DMS53 treated with DMSO at 0.1 percent for 48 hours (cell line): Measurements from ENCODE around the gene PRAMEF27.
"Not testable (repeated sequence)": the region's sequence is repeated elsewhere in the genome, so short reads cannot be mapped to it uniquely, and the experiment has no call there.

Source experiments
- DNase-seq: peaks from one replicate; lab custom pipeline; 2025; ENCODE audit not compliant: unreplicated experiment; lab: John Stamatoyannopoulos, UW

The PRAMEF27 gene

DNA sequence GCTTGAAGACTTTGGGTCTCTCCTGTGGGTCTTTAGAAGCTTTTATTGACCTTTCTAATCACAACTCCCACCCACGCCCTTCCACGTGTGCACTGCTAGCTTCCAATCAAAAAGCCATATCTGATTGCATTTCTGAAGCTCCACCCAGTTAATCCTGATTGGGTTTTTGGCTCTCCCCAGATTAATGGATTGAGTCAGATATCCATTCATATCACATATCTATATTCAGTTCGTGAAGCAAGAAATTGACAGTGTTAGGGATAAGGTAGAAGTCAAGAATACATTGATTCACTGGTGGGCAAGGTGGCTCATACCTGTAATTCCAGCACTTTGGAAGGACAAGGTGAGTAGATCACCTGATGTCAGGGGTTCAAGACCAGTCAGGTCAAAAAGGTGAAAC, at the start of gene PRAMEF27:
PRAMEF27 (minus strand) TSS at position 101 of the 400 bp plus-strand sequence. CDS start 2,916 bp downstream, outside the sequence.
- not testable (repeated sequence) for DNase-seq

DNA sequence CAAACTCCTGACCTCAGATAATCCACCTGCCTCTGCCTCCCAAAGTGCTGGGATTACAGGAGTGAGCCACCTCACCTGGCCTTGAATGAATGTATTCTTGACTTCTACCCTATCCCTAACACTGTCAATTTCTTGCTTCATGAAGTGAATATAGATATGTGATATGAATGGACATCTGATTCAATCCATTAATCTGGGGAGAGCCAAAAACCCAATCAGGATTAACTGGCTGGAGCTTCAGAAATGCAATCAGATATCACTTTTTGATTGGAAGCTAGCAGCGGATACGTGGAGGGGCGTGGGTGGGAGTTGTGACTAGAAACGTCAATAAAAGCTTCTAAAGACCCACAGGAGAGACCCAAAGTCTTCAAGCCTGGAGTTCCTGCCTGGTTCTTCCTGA, 14.1 kb upstream of the PRAMEF27 start, which contains the start of gene PRAMEF25:
PRAMEF25 (plus strand) TSS at position 301 of the 400 bp plus-strand sequence. CDS start 2,920 bp downstream, outside the sequence.
- not testable (repeated sequence) for DNase-seq

DNA sequence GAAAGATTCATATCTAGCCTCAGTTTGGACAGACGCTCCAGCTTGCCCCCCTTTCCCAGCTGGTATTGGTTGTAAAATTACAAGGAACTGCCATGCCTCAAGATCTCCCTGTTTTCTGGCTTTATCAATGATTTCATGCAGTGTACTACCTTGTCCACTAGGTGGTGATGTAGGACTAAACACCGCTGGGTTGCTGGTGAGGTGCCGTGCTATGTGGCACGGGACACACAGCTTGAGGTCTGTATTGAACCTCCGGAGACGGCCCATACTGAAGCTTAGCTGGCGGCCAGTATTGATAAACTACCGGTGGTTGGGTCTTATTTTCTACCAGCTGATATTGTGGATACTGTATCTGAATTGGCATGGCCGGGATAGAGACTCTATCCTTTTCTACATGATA, 36.5 kb downstream of the PRAMEF27 start:
- DNase-seq, result not testable (repeated sequence)

DNA sequence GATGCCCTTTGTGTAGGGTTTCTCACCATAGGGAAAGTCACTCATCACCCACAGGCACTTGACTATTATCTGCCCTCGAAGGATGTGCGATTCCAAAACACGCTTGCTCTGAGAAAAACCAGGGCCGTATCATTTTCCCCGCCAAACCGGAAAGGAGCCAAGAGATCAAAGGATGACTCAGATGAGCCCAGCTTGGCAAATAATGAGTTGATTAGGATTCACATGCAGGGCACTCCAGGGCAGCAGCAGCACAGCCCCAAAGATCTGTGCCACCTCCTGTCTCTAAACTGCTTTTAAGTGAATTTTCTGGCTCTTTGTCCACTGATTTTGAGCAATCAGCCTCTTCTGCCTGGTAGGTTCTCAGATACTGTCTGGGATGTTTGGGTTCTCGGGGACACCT, 44.4 kb downstream of the PRAMEF27 start:
- not testable (repeated sequence) for DNase-seq

DNA sequence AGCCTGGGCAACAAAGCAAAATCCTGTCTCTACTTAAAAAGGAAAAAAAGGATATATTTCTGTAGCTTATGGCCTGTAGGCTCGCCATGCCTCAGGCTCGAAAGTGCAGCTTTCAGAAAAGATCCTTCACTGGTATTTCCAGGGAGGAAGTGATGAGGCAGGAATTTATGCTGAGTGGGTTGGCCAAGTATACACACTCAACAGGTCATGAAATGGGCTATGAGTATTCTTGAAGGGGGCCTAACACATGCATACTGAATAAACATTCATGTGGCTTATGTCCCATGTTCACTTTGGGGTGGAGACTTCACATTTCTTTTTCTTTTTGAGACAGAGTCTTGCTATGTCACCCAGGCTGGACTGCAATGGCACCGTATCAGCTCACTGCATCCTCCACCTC, 47.0 kb downstream of the PRAMEF27 start:
- not testable (repeated sequence) for DNase-seq

DNA sequence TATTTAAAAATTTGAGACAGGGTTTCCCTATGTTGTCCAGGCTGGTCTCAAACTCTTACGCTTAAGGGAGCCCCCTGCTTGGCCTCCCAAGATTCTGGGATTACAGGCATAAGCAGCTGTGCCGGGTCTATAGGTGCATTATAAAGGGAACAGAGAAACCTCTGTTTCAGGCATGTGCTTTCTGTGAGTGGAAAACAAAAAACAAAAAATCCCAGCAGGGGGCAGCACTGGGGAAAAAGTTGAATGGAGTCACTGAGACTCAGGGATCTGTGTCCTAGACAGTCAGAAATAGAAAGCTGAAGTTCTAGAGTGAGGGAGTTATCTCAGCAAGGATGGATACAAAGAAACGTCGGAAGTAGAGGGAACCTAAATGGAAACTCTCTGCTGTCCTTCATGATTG, 50.6 kb downstream of the PRAMEF27 start:
- DNase-seq, result not testable (repeated sequence)
